Suprapubic skin (tissue), 3 donors: ENCODE results near the gene DENND4B.

Experiments used
- CTCF ChIP-seq, 2 donors: fragments of 200-600 bp in 1 of 2; fragments of 450-650 bp in 1 of 2; sonication (generic) in 1 of 2; IDR thresholded peaks; one replicate each; pipeline ENCODE4 v1.5.1; 2016 to 2019; ENCODE audit warnings: antibody characterized with exemption in 2 of 2, mild to moderate bottlenecking in 1 of 2, moderate library complexity in 1 of 2
- EP300 ChIP-seq: sonication (generic); formaldehyde crosslinking; IDR thresholded peaks from one replicate; pipeline ENCODE4 v1.6.1; 2017; ENCODE audit warnings: antibody characterized with exemption
- POLR2A ChIP-seq, 2 donors: fragments of 450-650 bp; IDR thresholded peaks; one replicate each; pipeline ENCODE4 v1.6.1; 2017; ENCODE audit warnings: antibody characterized with exemption in 2 of 2, mild to moderate bottlenecking in 2 of 2, moderate library complexity in 2 of 2

GRCh38 chr1:153942766-153943549 is 3.6 kb downstream of the DENND4B start:
- TF ChIP-seq CTCF (IDR thresholded peaks at IDR 0.05): no peak
- TF ChIP-seq EP300: no peak
- TF ChIP-seq POLR2A (IDR thresholded peaks at IDR 0.05): no peak
